HUES48 (cell line): ENCODE results near the gene ATP2B2.

Experiments used
- H3K27ac ChIP-seq: one replicate; pipeline ENCODE4 v1.7.0; 2013; ENCODE audit warnings: low read depth, low read length, inconsistent platforms
- H3K27me3 ChIP-seq: 2 replicates; pipeline ENCODE4 v1.6.1; 2013; ENCODE audit warnings: mild to moderate bottlenecking, low read length; ENCODE audit not compliant: control insufficient read depth, insufficient read depth
- H3K36me3 ChIP-seq: 2 replicates; pipeline ENCODE4 v1.6.1; 2013; ENCODE audit warnings: low read length; ENCODE audit not compliant: control insufficient read depth, insufficient read depth
- H3K4me1 ChIP-seq: 2 replicates; pipeline ENCODE4 v1.6.1; 2013; ENCODE audit warnings: mild to moderate bottlenecking, low read length; ENCODE audit not compliant: control insufficient read depth, insufficient read depth
- H3K4me3 ChIP-seq: 2 replicates; pipeline ENCODE4 v1.5.1; 2013; ENCODE audit warnings: mild to moderate bottlenecking, low read depth, low read length
- H3K9ac ChIP-seq: 2 replicates; pipeline ENCODE4 v1.6.1; 2013; ENCODE audit warnings: mild to moderate bottlenecking, low read depth, low read length, moderate library complexity
- H3K9me3 ChIP-seq: 2 replicates; pipeline ENCODE4 v1.6.1; 2013; ENCODE audit warnings: low read length; ENCODE audit not compliant: control insufficient read depth, insufficient read depth

Gene ATP2B2

GRCh38 chr3:10419637-10420232 is 85.7 kb downstream of the ATP2B2 start:
- no peaks in the 10 kb centered on the region for H3K9me3 ChIP-seq
- no peak overlapping the region for H3K9ac ChIP-seq
- no peaks in the 10 kb centered on the region for H3K4me1 ChIP-seq
- no peak overlapping the region for H3K27ac ChIP-seq
- no peak overlapping the region for H3K4me3 ChIP-seq
- no peaks in the 10 kb centered on the region for H3K36me3 ChIP-seq
- H3K27me3 ChIP-seq = no peaks in the 10 kb centered on the region

DNA sequence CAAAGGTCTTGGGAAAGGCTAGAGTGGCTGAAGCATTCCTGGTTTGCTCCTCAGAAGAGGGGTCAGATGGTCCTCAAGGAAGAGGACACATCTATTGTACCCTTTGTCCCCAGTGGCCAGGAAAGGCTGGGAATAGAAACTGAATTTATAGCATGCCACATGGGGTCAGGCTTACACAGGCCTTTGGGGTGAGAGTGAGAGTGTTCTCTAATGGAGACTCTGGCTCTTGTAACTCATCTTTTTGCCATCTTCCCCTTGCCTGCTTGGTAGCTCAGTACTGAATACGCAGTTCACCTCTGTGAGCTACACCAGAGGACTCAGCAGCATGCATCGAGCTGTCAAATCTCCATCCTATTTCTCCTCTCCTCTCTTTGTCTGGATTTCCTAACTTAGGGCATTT is 87.5 kb downstream of the ATP2B2 start:
- H3K27me3 ChIP-seq = no peaks in the 10 kb centered on the region

DNA sequence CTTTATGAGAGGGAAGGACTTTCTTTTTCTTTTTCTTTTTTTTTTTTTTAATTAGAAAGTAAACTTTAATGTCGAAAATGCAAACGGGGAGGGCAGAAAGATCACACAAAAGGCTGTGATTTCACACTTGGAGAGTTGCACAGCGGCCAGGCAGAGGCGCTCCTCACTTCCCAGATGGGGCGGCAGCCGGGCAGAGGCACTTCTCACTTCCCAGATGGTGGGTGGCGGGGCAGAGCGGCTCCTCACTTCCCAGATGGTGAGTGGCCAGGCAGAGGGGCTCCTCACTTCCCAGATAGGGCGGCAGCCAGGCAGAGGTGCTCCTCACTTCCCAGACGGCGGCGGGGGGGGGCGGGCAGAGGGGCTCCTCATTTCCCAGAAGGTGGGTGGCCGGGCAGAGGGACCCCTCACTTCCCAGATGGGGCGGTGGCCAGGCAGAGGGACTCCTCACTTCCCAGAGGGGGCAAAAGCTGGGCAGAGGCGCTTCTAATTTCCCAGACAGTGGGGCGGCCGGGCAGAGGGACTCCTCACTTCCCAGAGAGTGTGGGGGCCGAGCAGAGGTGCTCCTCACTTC is 88.6 kb downstream of the ATP2B2 start:
- Histone ChIP-seq H3K4me1 (no peaks in the 10 kb centered on the region), H3K4me3 (no peak overlapping the region), H3K9ac (no peak overlapping the region), H3K27ac (no peak overlapping the region), H3K27me3 (no peaks in the 10 kb centered on the region), H3K36me3 (no peaks in the 10 kb centered on the region), H3K9me3 (no peaks in the 10 kb centered on the region)

More for the DNA sequence above, 87.5 kb downstream of the ATP2B2 start:
- Histone ChIP-seq H3K9me3 (no peaks in the 10 kb centered on the region), H3K4me1 (no peaks in the 10 kb centered on the region), H3K9ac (no peak overlapping the region), H3K27ac (no peak overlapping the region), H3K4me3 (no peak overlapping the region), H3K36me3 (no peaks in the 10 kb centered on the region)

GRCh38 chr3:10413041-10413440 is 92.3 kb downstream of the ATP2B2 start:
- H3K9me3 ChIP-seq = no peaks in the 10 kb centered on the region
- no peaks in the 10 kb centered on the region for H3K27me3 ChIP-seq
- H3K9ac ChIP-seq = no peak overlapping the region

GRCh38 chr3:10411598-10412332 is 93.6 kb downstream of the ATP2B2 start:
- Histone ChIP-seq H3K36me3 (no peaks in the 10 kb centered on the region), H3K27ac (no peak overlapping the region), H3K4me1 (no peaks in the 10 kb centered on the region), H3K27me3 (no peaks in the 10 kb centered on the region), H3K9me3 (no peaks in the 10 kb centered on the region), H3K4me3 (no peak overlapping the region), H3K9ac (no peak overlapping the region)

More at GRCh38 chr3:10413041-10413440, 92.3 kb downstream of the ATP2B2 start:
- Histone ChIP-seq H3K27ac (no peak overlapping the region), H3K4me3 (no peak overlapping the region), H3K36me3 (no peaks in the 10 kb centered on the region), H3K4me1 (no peaks in the 10 kb centered on the region)

DNA sequence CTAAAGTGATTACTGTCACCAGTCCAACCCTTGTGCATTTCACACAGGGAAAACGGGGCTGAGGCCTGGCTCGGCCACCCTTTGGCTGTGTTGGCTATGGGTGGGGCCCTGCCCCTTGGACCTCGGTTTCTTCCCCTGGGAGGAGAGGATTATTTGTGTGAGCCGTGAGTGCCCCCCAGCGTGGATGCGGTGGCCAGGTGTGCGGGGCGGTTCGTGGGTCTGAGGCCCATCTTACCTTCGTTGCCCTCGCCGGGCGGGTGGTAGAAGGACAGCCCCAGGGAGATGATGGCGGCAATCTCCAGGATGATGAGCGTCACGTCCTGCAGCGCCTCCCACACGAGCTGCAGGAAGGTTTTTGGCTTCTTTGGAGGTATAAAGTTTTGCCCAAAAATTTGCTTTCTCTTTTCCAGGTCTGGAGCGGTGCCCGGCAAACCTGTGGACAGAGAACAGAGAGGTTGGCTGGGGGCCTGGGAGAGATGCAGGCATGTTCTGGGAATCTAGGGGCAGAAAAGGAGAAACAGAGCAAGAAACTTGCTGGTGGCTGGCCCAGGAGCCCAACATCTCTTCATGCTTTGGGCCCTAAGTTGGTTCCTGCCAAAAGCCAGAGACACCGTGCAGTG is 94.9 kb downstream of the ATP2B2 start:
- H3K4me3 ChIP-seq = no peak overlapping the region
- H3K27me3 ChIP-seq = no peaks in the 10 kb centered on the region

GRCh38 chr3:10408680-10409079 is 96.7 kb downstream of the ATP2B2 start:
- H3K27ac ChIP-seq = no peak overlapping the region
- no peak overlapping the region for H3K4me3 ChIP-seq
- no peaks in the 10 kb centered on the region for H3K4me1 ChIP-seq
- H3K36me3 ChIP-seq = no peaks in the 10 kb centered on the region
- H3K9ac ChIP-seq = no peak overlapping the region
- H3K9me3 ChIP-seq = no peaks in the 10 kb centered on the region
- H3K27me3 ChIP-seq = no peaks in the 10 kb centered on the region

More for the DNA sequence above, 94.9 kb downstream of the ATP2B2 start:
- Histone ChIP-seq H3K9me3 (no peaks in the 10 kb centered on the region), H3K4me1 (no peaks in the 10 kb centered on the region), H3K9ac (no peak overlapping the region), H3K27ac (no peak overlapping the region), H3K36me3 (no peaks in the 10 kb centered on the region)

- H3K9ac ChIP-seq = no peak overlapping the region
- H3K4me1 ChIP-seq = no peaks in the 10 kb centered on the region
- H3K27me3 ChIP-seq = no peaks in the 10 kb centered on the region
- H3K4me3 ChIP-seq = no peak overlapping the region
- H3K27ac ChIP-seq = no peak overlapping the region
- no peaks in the 10 kb centered on the region for H3K9me3 ChIP-seq
- no peaks in the 10 kb centered on the region for H3K36me3 ChIP-seq
These were observed 98.0 kb downstream of the ATP2B2 start for GRCh38 chr3:10407361-10407760.

DNA sequence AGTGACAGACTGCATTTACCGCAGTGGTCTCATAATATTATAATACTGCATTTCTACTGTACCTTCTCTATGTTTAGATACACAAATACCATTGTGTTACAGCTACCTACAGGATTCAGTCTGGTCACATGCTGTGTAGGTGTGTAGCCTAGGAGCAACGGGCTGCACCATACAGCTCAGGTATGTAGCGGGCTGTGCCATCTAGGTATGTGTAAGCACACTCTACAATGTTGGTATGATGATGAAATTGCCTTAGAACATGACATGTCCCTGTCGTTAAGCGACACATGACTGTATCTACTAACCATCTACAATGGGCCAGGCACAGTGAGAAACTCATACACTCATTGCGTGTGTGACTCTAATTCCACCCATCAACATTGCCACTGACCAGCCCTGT is 99.0 kb downstream of the ATP2B2 start:
- Histone ChIP-seq H3K27ac (no peak overlapping the region), H3K9ac (no peak overlapping the region), H3K27me3 (no peaks in the 10 kb centered on the region), H3K4me3 (no peak overlapping the region), H3K4me1 (no peaks in the 10 kb centered on the region), H3K36me3 (no peaks in the 10 kb centered on the region), H3K9me3 (no peaks in the 10 kb centered on the region)

GRCh38 chr3:10405816-10406215 is 99.6 kb downstream of the ATP2B2 start:
- Histone ChIP-seq H3K9ac (no peak overlapping the region), H3K4me1 (no peaks in the 10 kb centered on the region), H3K36me3 (no peaks in the 10 kb centered on the region), H3K4me3 (no peak overlapping the region), H3K27me3 (no peaks in the 10 kb centered on the region), H3K9me3 (no peaks in the 10 kb centered on the region), H3K27ac (no peak overlapping the region)

GRCh38 chr3:10404876-10405275 is 100.5 kb downstream of the ATP2B2 start:
- Histone ChIP-seq H3K4me3 (no peak overlapping the region), H3K36me3 (no peaks in the 10 kb centered on the region), H3K9me3 (no peaks in the 10 kb centered on the region), H3K4me1 (no peaks in the 10 kb centered on the region), H3K27ac (no peak overlapping the region), H3K27me3 (no peaks in the 10 kb centered on the region), H3K9ac (no peak overlapping the region)
